Aorta (tissue), 5 donors: ENCODE results near the gene LRRN4. TPM values are rescaled to one million over a fixed set of nuclear protein-coding genes. Genes with fewer than 3 reads are reported as not detected.

Source experiments
- ATAC-seq: fragments of 200-7000 bp; cut with Tn5 transposase; one replicate; pipeline ENCODE4 v1.9.1; 2022; ENCODE audit warnings: moderate library complexity; ENCODE audit not compliant: low FRiP score
- DNase-seq, 2 donors: peaks; one replicate each; pipeline ENCODE4 v3.0.0-alpha.2; 2020
- H3K27ac ChIP-seq, 2 donors: one replicate each; pipeline ENCODE4 v1.5.1; 2013; ENCODE audit warnings: low read length in 2 of 2, mild to moderate bottlenecking in 2 of 2, moderate library complexity in 2 of 2, control low read depth in 1 of 2, inconsistent platforms in 1 of 2, low read depth in 1 of 2
- H3K27me3 ChIP-seq, 2 donors: one replicate each; pipeline ENCODE4 v1.6.1; 2013; ENCODE audit warnings: control low read depth in 1 of 2, low read length in 1 of 2, mild to moderate bottlenecking in 1 of 2, moderate library complexity in 1 of 2; ENCODE audit not compliant: insufficient read depth in 2 of 2, control insufficient read depth in 1 of 2
- H3K36me3 ChIP-seq, 2 donors: one replicate each; pipeline ENCODE4 v1.6.1; 2013; ENCODE audit warnings: control low read depth in 1 of 2, low read length in 1 of 2, mild to moderate bottlenecking in 1 of 2; ENCODE audit not compliant: insufficient read depth in 2 of 2, control insufficient read depth in 1 of 2
- H3K4me1 ChIP-seq, 2 donors: one replicate each; pipeline ENCODE4 v1.6.1; 2013; ENCODE audit warnings: low read length in 2 of 2, control low read depth in 1 of 2, mild to moderate bottlenecking in 1 of 2, moderate library complexity in 1 of 2; ENCODE audit not compliant: insufficient read depth in 2 of 2, control insufficient read depth in 1 of 2
- H3K4me3 ChIP-seq, 2 donors: one replicate each; pipeline ENCODE4 v1.5.1; 2013; ENCODE audit warnings: low read length in 2 of 2, control low read depth in 1 of 2, mild to moderate bottlenecking in 1 of 2
- H3K9me3 ChIP-seq: one replicate; pipeline ENCODE4 v1.6.1; 2013; ENCODE audit warnings: mild to moderate bottlenecking, low read length; ENCODE audit not compliant: control insufficient read depth
- WGBS, 2 donors: extraction: QIAGEN DNeasy Blood & Tissue Kit; methylation state at CpG; one replicate each; pipeline ENCODE4 v1.1.7; 2013; 5-methylcytosine and 5-hydroxymethylcytosine counted together
- intact Hi-C, 2 donors: fragments of 100-400 bp; cut with DNase I; formaldehyde crosslinking; loops; one replicate each; pipeline versions ENCODE4 v1.14.2 to v1.15.0; 2022
- polyA plus RNA-seq, 2 donors: library from polyadenylated mRNA; stranded (reverse); fragments of 200-250 nt; gene quantifications; one replicate each; pipeline ENCODE4 v1.2.3, GENCODE V29; 2013
- total RNA-seq, 2 donors: library from RNA; stranded (reverse); fragmentation: NEBNext Ultra II Directional; extraction: Animal tissue kit (Norgen Biotek cat#: 25700); gene quantifications; one replicate each; pipeline ENCODE4 v1.2.1, GENCODE V29; 2021
- donor health status: healthy with polysubstance abuse.
- donor health status: Bipolar disorder and iron deficiency.
- donor health status: DM: no; HTN: no; CAD: no.
- donor health status: DM: no; HTN: no; CAD: no.
- donor health status: DM: yes; HTN: yes; CAD: no.

LRRN4 gene
- total and polyA plus RNA-seq, 4 donors = 0.36 TPM; not detected in 3

DNA sequence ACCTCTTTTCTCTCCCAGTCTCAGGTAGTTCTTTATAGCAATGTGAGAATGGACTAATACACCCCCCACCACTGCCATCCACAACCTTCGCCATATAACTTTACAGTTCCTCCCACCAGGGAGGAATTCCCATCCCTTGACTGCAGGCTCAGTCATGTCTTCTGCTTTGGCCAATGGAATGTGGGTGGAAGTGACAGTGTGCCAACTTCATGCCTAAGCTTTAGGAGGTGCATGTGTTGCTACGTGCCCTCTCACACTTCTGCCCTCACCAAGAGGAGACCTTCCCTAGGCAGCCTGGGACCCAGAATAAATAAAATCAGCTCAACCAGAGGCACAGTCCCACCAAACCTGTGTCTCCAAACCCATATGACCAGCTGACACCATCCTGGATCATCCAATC is 33.0 kb upstream of the LRRN4 start:
- Histone ChIP-seq H3K27ac (no peak overlapping the region), H3K27me3 (no peaks in the 10 kb centered on the region), H3K4me1 (no peaks in the 10 kb centered on the region), H3K9me3 (no peaks in the 10 kb centered on the region), H3K4me3 (no peak overlapping the region), H3K36me3 (no peaks in the 10 kb centered on the region)
- no peak for DNase-seq
- WGBS, 2 donors = 41 to 92% methylated on average over 2 of the region's 2 CpGs
- intact Hi-C loops = no loop called here
- ATAC-seq = no peak

DNA sequence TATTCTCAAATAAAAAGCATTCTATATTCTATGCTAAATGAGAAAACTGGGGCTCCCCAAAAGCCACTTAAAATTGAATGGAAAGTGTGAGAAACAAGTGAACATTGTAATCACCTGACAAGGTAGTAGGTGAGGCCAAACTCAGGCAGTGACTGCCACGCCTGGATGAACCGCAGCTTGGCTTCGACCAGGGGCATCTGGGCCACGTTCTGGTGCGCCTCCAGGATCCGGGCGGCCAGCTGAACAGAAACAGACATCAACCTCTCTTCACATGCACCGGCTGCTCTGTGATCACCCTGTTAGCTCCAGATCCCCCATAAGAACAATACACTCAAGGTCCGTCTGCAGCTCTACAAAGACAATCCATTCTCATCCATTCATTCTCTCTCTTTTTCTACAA is 30.1 kb upstream of the LRRN4 start:
- ATAC-seq = no peak
- Histone ChIP-seq H3K27me3 (no peaks in the 10 kb centered on the region), H3K4me1 (no peaks in the 10 kb centered on the region), H3K27ac (no peak overlapping the region), H3K36me3 (no peaks in the 10 kb centered on the region), H3K4me3 (no peak overlapping the region), H3K9me3 (no peaks in the 10 kb centered on the region)
- intact Hi-C loops = loop anchor here in 1 of 2 donors (5.0 kb wide), 1 partner anchor 557 kb away; no protein-coding TSS in a partner anchor
- 77 to 84% methylated on average over 9 of the region's 9 CpGs for WGBS, 2 donors
- DNase-seq = no peak

GRCh38 chr20:6081236-6081635 is 27.4 kb upstream of the LRRN4 start:
- Histone ChIP-seq H3K27ac (no peak overlapping the region), H3K4me1 (no peaks in the 10 kb centered on the region), H3K27me3 (no peaks in the 10 kb centered on the region), H3K36me3 (no peaks in the 10 kb centered on the region), H3K4me3 (no peak overlapping the region), H3K9me3 (no peaks in the 10 kb centered on the region)
- DNase-seq (no peak), ATAC-seq (no peak)
- intact Hi-C loops = loop anchor here in 1 of 2 donors (5.0 kb wide), 1 partner anchor 554 kb away; no protein-coding TSS in a partner anchor
- WGBS, 2 donors = 0 to 11% methylated on average over 2 of the region's 2 CpGs

DNA sequence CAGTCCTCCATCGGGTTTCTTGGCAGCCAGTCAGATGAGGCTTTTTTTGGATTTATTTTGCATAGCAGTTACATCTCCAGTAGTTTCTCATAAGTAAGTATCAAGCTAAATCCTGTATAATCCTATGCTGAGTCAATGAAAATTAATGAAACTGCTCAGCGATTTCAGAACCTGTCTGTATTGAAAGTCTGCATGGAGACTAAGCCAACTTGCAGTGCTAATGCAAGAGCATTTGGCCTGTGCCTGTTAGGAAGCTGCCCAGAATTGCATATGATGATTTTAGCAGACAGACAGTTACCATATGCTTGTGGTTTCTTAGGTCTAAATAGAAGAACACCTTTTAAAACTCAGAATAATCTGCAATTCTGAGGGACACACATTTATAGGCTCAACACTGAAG is 25.2 kb upstream of the LRRN4 start:
- Histone ChIP-seq H3K4me1 (no peaks in the 10 kb centered on the region), H3K9me3 (no peaks in the 10 kb centered on the region), H3K36me3 (no peaks in the 10 kb centered on the region), H3K4me3 (no peak overlapping the region), H3K27ac (no peak overlapping the region), H3K27me3 (no peaks in the 10 kb centered on the region)
- intact Hi-C loops = loop anchor here (5.0 to 10.0 kb wide), 4 partner anchors 127 to 552 kb away; partner anchors contain the start of genes MCM8 (in 1 of the 2) and TRMT6 (in 1 of the 2)
- no peak for DNase-seq
- no peak for ATAC-seq
- 67 to 71% methylated on average over 2 of the region's 2 CpGs for WGBS, 2 donors

GRCh38 chr20:6075428-6076219 is 21.8 kb upstream of the LRRN4 start:
- no peaks in the 10 kb centered on the region for H3K4me1 ChIP-seq
- DNase-seq (no peak), ATAC-seq (no peak)
- no peaks in the 10 kb centered on the region for H3K27me3 ChIP-seq
- H3K36me3 ChIP-seq = no peaks in the 10 kb centered on the region
- intact Hi-C loops = loop anchor here (5.0 to 10.0 kb wide), 4 partner anchors 123 to 548 kb away; partner anchors contain the start of genes MCM8 (in 1 of the 2) and TRMT6 (in 1 of the 2)
- no peak overlapping the region for H3K27ac ChIP-seq
- H3K9me3 ChIP-seq = no peaks in the 10 kb centered on the region
- no peak overlapping the region for H3K4me3 ChIP-seq
- 49 to 50% methylated on average over 8 of the region's 8 CpGs for WGBS, 2 donors

DNA sequence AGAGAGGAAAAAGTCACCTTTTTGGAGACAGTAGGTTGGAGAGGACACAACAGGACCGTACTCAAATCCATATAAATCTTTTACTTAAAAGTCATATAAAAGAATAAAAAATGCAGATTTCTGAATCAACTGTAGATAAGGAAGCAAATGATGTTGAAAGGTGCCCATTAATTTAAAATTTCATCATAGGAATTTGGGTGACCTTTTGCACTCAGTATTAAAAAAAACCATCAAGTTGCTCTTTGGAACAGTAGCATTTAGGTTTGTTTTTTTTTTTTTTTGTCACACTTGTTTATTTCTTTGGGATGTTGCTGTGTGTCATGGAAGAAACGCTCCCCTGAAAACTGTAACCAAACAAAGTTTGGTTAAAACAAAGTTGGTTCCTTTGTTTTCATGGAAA is 20.9 kb upstream of the LRRN4 start:
- DNase-seq (no peak), ATAC-seq (no peak)
- Histone ChIP-seq H3K27ac (no peak overlapping the region), H3K4me1 (no peaks in the 10 kb centered on the region), H3K36me3 (no peaks in the 10 kb centered on the region), H3K9me3 (no peaks in the 10 kb centered on the region), H3K4me3 (no peak overlapping the region), H3K27me3 (no peaks in the 10 kb centered on the region)
- WGBS, 2 donors = 79 to 81% methylated on average over 2 of the region's 2 CpGs
- intact Hi-C loops = loop anchor here (5.0 to 10.0 kb wide), 4 partner anchors 122 to 547 kb away; partner anchors contain the start of genes MCM8 (in 1 of the 2) and TRMT6 (in 1 of the 2)

- WGBS, 2 donors = 71 to 74% methylated on average over 2 of the region's 2 CpGs
- DNase-seq = no peak
- Histone ChIP-seq H3K4me3 (no peak overlapping the region), H3K27ac (no peak overlapping the region), H3K27me3 (no peaks in the 10 kb centered on the region), H3K36me3 (no peaks in the 10 kb centered on the region), H3K9me3 (no peaks in the 10 kb centered on the region), H3K4me1 (no peaks in the 10 kb centered on the region)
- intact Hi-C loops = loop anchor here in 1 of 2 donors (10.0 kb wide), 1 partner anchor 289 kb away; no protein-coding TSS in a partner anchor
- ATAC-seq = no peak
Measured at GRCh38 chr20:6074145-6074561, 20.3 kb upstream of the LRRN4 start.

DNA sequence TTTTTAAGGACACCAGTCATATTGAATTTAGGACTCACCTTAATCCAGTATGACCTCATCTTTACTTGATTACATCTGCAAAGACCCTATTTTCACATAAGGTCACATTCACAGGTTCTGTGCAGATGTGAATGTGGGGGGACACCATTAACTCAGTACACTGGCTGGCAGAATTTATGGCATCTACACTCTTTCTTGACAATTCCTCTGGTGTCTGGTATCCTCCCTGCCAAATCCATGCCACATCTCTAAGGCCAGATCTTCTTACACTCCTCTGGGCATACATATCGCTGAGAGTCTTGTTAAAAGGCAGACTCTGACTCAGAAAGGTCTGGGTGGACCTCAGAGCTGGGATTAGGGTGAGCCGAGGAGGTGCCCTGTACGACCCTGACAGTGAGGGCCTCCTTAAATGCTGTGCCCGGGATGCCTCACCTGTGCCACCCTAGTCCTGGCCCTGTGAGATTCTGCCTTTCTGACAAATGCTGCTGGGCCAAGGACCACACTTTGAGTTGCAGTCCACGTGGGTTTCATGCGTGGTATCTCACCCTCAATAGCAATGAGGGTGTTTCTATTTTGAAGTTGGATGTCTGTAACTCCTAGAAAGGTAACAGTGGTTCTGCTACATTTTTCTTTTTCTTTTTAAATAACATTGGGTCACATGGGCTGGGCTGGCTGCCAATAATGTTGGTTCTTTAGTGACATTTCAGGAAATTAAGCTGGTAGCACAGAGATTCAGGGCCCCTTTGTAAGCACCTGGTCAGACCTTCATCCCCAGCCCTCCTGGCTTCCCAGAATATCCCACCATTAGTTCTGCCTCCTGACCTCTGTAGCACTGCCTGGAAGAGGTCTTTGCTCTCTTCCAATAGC is 17.2 kb upstream of the LRRN4 start:
- Histone ChIP-seq H3K4me1 (no peaks in the 10 kb centered on the region), H3K4me3 (no peak overlapping the region), H3K36me3 (no peaks in the 10 kb centered on the region), H3K27ac (no peak overlapping the region), H3K27me3 (no peaks in the 10 kb centered on the region), H3K9me3 (no peaks in the 10 kb centered on the region)
- 83 to 85% methylated on average over 6 of the region's 6 CpGs for WGBS, 2 donors
- DNase-seq = no peak
- intact Hi-C loops = loop anchor here in 1 of 2 donors (10.0 kb wide), 1 partner anchor 286 kb away; no protein-coding TSS in a partner anchor
- ATAC-seq = no peak
